NCI-H1092 (cell line): Measurements from ENCODE around the gene MMS22L.
"Not testable (repeated sequence)": the region's sequence is repeated elsewhere in the genome, so short reads cannot be mapped to it uniquely, and the experiment has no call there.

Experiments
- DNase-seq: peaks from one replicate; lab custom pipeline; 2025; lab: John Stamatoyannopoulos, UW

Gene MMS22L

DNA sequence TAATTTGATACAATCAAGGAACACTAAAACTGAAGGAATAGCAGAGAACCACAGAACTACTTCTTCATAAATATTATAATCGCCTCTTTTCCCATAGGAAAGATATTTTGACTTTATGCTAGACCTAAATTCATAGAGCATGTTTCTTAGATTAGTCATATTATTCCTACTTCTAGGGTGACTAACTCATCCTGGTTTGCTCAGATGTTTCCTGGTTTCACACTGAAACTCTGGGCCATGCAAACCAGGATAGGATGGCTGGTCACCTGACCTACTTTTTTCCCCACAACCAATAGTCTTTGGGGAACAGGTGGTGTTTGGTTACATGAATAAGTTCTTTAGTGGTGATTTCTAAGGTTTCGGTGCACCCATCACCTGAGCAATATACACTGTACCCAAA is 42.8 kb downstream of the MMS22L start:
- no peak for DNase-seq

GRCh38 chr6:97231911-97232310 is 51.1 kb downstream of the MMS22L start:
- no peak for DNase-seq

- no peak for DNase-seq
Measured at GRCh38 chr6:97222903-97223302, 60.1 kb downstream of the MMS22L start.

- DNase-seq = no peak
Measured at GRCh38 chr6:97218912-97219311, 64.1 kb downstream of the MMS22L start.

DNA sequence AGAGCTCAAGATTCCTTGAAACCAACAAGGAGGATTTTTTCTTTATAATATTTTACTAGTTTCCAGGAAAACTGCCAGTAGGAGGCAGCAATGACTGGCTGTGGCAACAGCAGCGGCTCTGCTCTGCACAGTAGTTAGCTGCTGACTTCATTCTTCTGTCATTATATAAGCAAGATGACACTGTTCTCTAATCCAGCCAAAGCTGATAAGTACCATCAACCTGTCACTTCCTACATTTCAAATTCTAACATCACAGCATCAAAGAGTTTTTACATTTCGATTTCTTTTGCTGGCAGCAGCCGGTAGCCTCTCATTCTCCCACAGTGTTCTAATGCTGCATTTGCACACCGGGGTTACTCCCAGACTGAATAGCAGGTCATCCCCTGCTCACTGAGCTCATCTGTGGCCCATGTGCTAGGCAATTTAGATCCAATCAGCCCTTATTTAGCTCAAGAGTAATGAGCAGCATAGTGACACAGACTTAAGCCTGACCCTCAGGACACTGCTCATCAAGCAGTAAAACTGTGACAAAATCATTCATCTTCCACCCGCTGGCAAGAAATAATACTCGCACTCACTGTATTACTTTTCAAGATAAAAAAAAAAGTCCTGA is 67.8 kb downstream of the MMS22L start:
- DNase-seq = no peak

- DNase-seq = no peak
Measured at GRCh38 chr6:97214671-97215070, 68.3 kb downstream of the MMS22L start.

- no peak for DNase-seq
Measured at GRCh38 chr6:97207383-97207782, 75.6 kb downstream of the MMS22L start.

DNA sequence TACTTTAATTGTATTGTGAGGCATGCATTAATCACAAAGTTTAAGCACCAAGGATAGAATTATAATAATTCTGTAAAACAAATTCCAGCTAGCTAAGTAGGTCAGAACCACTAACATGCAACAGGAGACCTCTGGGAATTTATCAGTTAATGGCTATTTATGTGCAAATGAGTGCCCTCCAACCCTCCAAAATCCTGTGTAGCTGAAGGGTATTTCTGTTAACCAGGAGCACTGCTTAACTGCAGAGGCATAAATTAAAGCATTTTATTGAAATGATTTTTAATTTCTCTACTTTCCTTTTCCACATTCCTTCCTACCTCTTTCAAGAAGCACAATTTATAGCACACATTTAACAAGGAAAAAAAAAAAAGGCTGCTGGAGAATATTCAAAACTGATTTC is 77.0 kb downstream of the MMS22L start:
- DNase-seq = no peak

DNA sequence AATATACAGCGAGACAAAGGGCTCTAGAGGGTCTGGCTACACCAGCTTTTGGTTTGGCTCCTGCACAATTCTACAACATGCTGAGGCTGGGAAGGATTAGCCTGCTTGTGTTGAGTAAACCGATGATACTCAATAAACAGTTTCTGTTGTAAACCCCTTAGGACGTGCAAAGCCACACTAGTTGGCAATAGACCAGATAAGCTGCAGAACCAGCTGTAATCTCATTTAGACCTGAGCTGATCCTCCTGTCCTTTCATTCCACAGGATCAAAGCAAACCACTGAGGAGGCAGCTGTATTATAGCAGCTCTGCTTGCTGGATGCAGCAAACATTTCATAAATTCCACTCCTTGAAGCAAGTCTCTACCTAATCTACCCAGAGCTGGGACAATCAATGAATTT is 79.7 kb downstream of the MMS22L start:
- DNase-seq = no peak

GRCh38 chr6:97198046-97198565 is 84.9 kb downstream of the MMS22L start:
- DNase-seq = no peak

GRCh38 chr6:97195117-97195516 is 87.9 kb downstream of the MMS22L start:
- DNase-seq = no peak

- no peak for DNase-seq
Measured at GRCh38 chr6:97189767-97190166, 93.2 kb downstream of the MMS22L start.

GRCh38 chr6:97187951-97188350 is 95.1 kb downstream of the MMS22L start:
- DNase-seq = no peak

- DNase-seq = peak; percentile 14
Measured at GRCh38 chr6:97186416-97186999, 96.5 kb downstream of the MMS22L start.

- no peak for DNase-seq
Measured at GRCh38 chr6:97177905-97178304, 105.1 kb downstream of the MMS22L start.

- no peak for DNase-seq
Measured at GRCh38 chr6:97176468-97176867, 106.5 kb downstream of the MMS22L start.

GRCh38 chr6:97175806-97176205 is 107.2 kb downstream of the MMS22L start:
- no peak for DNase-seq

- no peak for DNase-seq
Measured at GRCh38 chr6:97174471-97174870, 108.5 kb downstream of the MMS22L start.

DNA sequence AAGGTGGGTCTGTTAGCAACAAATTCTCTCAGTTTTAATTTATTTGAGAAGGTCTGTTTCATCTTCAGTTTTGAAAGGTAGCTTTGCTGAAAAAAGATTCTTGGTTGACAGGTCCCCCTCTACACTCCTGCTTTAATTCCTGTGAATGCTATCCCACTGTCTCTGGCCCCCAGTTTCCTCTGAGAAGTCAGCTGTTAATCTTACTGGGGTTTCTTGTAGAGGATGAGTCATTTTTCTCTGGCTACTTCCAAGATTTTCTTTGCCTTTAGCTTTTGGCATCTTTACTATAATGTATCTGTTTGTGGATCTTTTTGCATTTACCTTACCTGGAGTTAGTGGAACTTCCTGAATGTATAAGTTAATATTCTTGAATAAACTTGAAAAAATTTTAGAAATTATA is 122.7 kb downstream of the MMS22L start:
- DNase-seq = no peak

- not testable (repeated sequence) for DNase-seq
Measured at GRCh38 chr6:97155447-97155846, 127.6 kb downstream of the MMS22L start.

- no peak for DNase-seq
Measured at GRCh38 chr6:97154015-97154414, 129.0 kb downstream of the MMS22L start.

- DNase-seq = no peak
Measured at GRCh38 chr6:97151601-97152000, 131.4 kb downstream of the MMS22L start.

DNA sequence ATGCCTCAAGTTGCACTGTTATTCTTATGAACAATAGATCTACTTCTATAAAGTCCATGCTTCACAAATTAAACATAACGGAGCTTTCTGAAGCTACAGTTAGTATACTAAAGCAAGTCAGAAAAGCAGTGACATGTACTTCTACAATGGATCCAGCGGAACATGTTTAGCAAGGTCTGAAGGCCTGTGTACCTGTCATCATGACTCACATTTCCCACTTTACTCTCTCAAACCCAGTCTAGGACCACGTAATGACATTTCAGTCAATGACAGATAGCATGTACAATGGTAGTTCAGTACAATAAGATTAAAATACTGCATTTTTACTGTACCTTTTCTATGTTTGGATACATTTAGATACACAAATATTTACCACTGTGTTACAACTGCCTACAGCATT is 132.1 kb downstream of the MMS22L start:
- DNase-seq = no peak

DNA sequence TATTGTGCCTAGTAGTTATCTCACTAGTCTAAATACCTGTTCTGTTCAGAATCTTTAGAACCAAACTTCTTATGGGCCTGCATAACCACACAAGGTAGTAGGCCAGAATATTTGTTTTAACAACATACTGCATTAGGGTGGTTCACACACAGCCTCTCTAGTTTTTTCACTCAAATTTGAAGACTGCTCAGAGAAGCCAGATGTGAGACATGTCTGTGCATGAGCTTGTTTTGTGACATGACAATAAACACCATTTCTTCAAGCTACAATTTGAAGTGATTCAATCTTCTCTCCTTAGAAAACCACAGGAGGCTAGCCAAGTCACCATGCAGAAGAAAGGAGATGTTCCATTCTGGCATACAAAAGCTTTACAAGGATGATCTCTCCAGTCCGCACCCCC is 135.6 kb downstream of the MMS22L start:
- DNase-seq = no peak
